Measurements from ENCODE around the gene KRT3. TPM values are rescaled to one million over a fixed set of nuclear protein-coding genes. Genes with fewer than 3 reads are reported as not detected.

KRT3 gene
- total and polyA plus RNA-seq, 9 of the 15 experiments (the other 6 are each of a cell fraction or from before 2014, with no cell fraction given): not detected

- TF ChIP-seq CHD1 (IDR thresholded peaks at IDR 0.05; ENCODE audit: low read length) (no peak), TBP (optimal IDR thresholded peaks at IDR 0.05; ENCODE audit: low read depth, low read length) (no peak), MGA (IDR thresholded peaks at IDR 0.05) (no peak)
Observed at GRCh38 chr12:52809166-52809565, 13.2 kb upstream of the KRT3 start (continued).
